ENCODE results near the gene ILKAP. TPM values are rescaled to one million over a fixed set of nuclear protein-coding genes. Genes with fewer than 3 reads are reported as not detected.
"Not testable (repeated sequence)": the region's sequence is repeated elsewhere in the genome, so short reads cannot be mapped to it uniquely, and the experiment has no call there.

The ILKAP gene
- total and polyA plus RNA-seq, 3 experiments from 2014 or later: 39.7 to 66.2 (median 61.9) TPM

DNA sequence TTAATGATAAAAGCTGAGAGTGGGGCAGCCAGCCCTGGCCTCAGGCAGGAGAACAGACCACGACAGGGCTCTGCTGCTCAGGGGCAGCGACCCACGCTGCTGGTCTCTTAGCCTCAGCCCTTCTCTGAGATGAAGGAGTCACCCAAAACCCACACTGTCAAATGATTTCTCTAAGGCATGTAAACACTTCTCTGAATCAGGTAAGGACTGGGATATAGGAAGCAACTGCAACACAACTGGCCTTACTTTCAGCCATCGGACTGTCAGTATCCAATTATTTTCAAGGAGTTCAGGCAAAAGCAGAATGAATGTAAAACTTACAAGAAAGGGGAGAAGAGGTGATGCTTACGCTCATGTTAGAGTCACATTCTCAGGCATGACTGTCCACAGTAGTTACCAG lies 22.9 kb downstream of the ILKAP start:
- Histone ChIP-seq H3K9me3 (ENCODE audit: low read length) (no peaks in the 10 kb centered on the region), H3K4me1 (ENCODE audit: insufficient read depth, low read length) (no peaks in the 10 kb centered on the region), H3K4me3 (ENCODE audit: low read length) (no peak overlapping the region), H3K27me3 (ENCODE audit: insufficient read depth, low read length, poor library complexity, severe bottlenecking) (no peaks in the 10 kb centered on the region), H3K36me3 (ENCODE audit: insufficient read depth, low read length) (peaks cover 73% of the 10 kb centered on the region), H3K27ac (ENCODE audit: low read depth, low read length) (no peak overlapping the region)
- Mint-ChIP-seq H3K36me3 (peaks cover 34 to 92% (median 35%) of the 10 kb centered on the region in 3 donors), H3K9me3 (no peaks in the 10 kb centered on the region), H3K4me3 (no peak overlapping the region), H3K27me3 (no peaks in the 10 kb centered on the region), H3K27ac (no peak overlapping the region), H3K4me1 (peaks cover 11 to 20% (median 12%) of the 10 kb centered on the region in 3 donors)
- ChIA-PET POLR2A (no interaction called here), CTCF (no interaction called here)
- DNase-seq: no peak

DNA sequence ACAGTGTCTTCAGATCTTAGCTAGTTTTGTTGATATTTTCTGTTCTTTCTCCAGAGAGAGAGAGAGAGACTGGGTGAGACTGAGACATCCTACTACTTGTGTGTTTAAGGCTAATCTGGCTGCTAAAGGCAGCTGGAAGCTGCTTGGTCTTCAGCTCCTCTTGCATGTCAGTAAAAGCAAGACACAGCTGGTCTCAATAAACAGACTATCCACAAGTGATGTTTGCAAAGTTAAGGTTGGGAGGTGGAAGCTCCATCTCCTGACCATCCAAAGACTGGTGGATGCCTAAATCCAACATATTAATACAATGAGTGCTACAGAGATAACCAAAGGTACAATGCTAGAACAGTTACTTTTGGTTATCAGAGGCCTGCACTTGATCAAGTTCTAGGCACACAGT lies 26.9 kb downstream of the ILKAP start:
- H3K36me3 ChIP-seq (ENCODE audit: insufficient read depth, low read length): peaks cover 66% of the 10 kb centered on the region
- ChIA-PET POLR2A (interaction anchor here (0.6 kb wide), 2 partner anchors 23 to 41 kb away, joined by 3 to 6 read pairs; no protein-coding TSS in a partner anchor), CTCF (no interaction called here)
- Mint-ChIP-seq H3K27ac (peak overlapping the region in 1 of 8 donors; percentile 68), H3K36me3 (peaks cover 26 to 94% (median 34%) of the 10 kb centered on the region in 3 donors), H3K4me1 (no peaks in the 10 kb centered on the region), H3K4me3 (no peak overlapping the region), H3K9me3 (no peaks in the 10 kb centered on the region), H3K27me3 (no peaks in the 10 kb centered on the region)
- H3K4me1 ChIP-seq (ENCODE audit: insufficient read depth, low read length): no peaks in the 10 kb centered on the region
- no peak for DNase-seq
- H3K27me3 ChIP-seq (ENCODE audit: insufficient read depth, low read length, poor library complexity, severe bottlenecking): no peaks in the 10 kb centered on the region
- H3K4me3 ChIP-seq (ENCODE audit: low read length): no peak overlapping the region
- H3K27ac ChIP-seq (ENCODE audit: low read depth, low read length): no peak overlapping the region
- no peaks in the 10 kb centered on the region for H3K9me3 ChIP-seq (ENCODE audit: low read length)

DNA sequence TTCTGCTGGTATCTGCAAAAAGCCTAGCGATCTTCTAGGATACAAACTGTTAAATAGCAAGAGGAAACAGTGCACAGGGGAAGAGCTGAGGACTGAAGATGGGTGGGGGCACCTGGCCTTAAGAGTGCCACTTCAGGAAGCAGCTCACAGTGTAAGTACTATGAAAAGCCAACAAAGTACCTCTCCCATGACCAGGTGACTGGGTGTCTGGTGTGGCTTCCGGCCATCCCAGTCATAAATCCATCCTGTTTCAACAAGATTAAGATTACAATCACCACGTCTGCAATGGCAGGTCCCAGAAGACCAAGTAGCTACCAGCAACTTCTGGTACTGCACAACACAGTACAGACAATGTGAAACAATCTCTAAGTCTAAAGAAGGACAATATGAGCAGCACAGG lies 28.8 kb downstream of the ILKAP start:
- no peaks in the 10 kb centered on the region for H3K9me3 Mint-ChIP-seq
- peaks cover 20 to 90% (median 33%) of the 10 kb centered on the region in 3 donors for H3K36me3 Mint-ChIP-seq
- CTCF ChIA-PET: no interaction called here
- DNase-seq: no peak
- H3K4me3 Mint-ChIP-seq: no peak overlapping the region
- H3K4me1 Mint-ChIP-seq: no peaks in the 10 kb centered on the region
- Histone ChIP-seq H3K36me3 (ENCODE audit: insufficient read depth, low read length) (peaks cover 60% of the 10 kb centered on the region), H3K27me3 (ENCODE audit: insufficient read depth, low read length, poor library complexity, severe bottlenecking) (no peaks in the 10 kb centered on the region), H3K9me3 (ENCODE audit: low read length) (no peaks in the 10 kb centered on the region), H3K4me3 (ENCODE audit: low read length) (no peak overlapping the region), H3K27ac (ENCODE audit: low read depth, low read length) (no peak overlapping the region), H3K4me1 (ENCODE audit: insufficient read depth, low read length) (no peaks in the 10 kb centered on the region)
- H3K27ac Mint-ChIP-seq: no peak overlapping the region
- POLR2A ChIA-PET: no interaction called here
- no peaks in the 10 kb centered on the region for H3K27me3 Mint-ChIP-seq

DNA sequence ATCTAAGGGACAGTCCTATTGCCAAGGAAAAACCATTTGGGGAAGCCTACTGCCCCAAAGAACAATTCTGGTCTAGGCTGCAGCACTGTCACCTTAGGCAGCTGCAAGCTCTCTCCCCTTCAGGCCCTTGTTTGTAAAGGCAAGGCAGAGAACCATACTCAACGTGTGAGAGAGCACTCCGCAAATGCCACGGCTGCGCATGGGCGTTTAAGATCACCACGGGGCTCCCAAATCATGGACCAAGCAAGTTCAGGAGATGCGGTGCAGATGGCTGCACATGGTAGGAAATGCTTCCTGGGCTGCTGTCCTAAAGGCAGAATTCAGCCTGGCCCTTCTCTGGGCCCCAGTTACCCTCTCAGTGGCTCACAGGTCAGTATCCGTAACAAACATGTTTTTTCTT lies 29.2 kb downstream of the ILKAP start:
- Mint-ChIP-seq H3K27me3 (no peaks in the 10 kb centered on the region), H3K9me3 (no peaks in the 10 kb centered on the region), H3K4me1 (no peaks in the 10 kb centered on the region), H3K27ac (no peak overlapping the region), H3K4me3 (no peak overlapping the region), H3K36me3 (peaks cover 16 to 90% (median 33%) of the 10 kb centered on the region in 3 donors)
- Histone ChIP-seq H3K27me3 (ENCODE audit: insufficient read depth, low read length, poor library complexity, severe bottlenecking) (no peaks in the 10 kb centered on the region), H3K36me3 (ENCODE audit: insufficient read depth, low read length) (peaks cover 58% of the 10 kb centered on the region), H3K4me1 (ENCODE audit: insufficient read depth, low read length) (no peaks in the 10 kb centered on the region), H3K4me3 (ENCODE audit: low read length) (no peak overlapping the region), H3K27ac (ENCODE audit: low read depth, low read length) (no peak overlapping the region), H3K9me3 (ENCODE audit: low read length) (no peaks in the 10 kb centered on the region)
- CTCF ChIA-PET: no interaction called here
- POLR2A ChIA-PET: no interaction called here
- no peak for DNase-seq

DNA sequence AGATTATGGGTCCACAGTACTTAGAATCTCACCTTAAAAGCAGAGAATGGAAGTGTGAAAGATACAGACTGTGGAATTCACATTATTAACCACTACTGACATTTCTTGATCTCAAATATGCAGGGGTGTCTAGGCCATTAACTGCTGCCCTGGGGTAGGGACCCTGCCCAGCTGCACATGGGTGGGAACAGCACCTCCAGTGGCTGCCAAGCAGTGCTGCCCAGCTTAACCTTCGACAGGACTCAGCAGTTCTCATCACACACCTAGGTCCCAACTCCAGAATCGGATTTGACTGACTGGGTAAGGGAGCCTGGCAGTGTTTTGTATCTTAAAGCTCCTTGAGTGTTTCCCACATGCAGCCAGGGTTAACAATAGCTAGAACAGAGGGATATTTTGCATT lies 29.8 kb downstream of the ILKAP start:
- ChIA-PET CTCF (no interaction called here), POLR2A (no interaction called here)
- peaks cover 53% of the 10 kb centered on the region for H3K36me3 ChIP-seq (ENCODE audit: insufficient read depth, low read length)
- Mint-ChIP-seq H3K27me3 (no peaks in the 10 kb centered on the region), H3K4me3 (no peak overlapping the region), H3K36me3 (peaks cover 12 to 90% (median 29%) of the 10 kb centered on the region in 3 donors), H3K4me1 (no peaks in the 10 kb centered on the region), H3K9me3 (no peaks in the 10 kb centered on the region), H3K27ac (no peak overlapping the region)
- H3K4me3 ChIP-seq (ENCODE audit: low read length): no peak overlapping the region
- H3K4me1 ChIP-seq (ENCODE audit: insufficient read depth, low read length): no peaks in the 10 kb centered on the region
- no peaks in the 10 kb centered on the region for H3K9me3 ChIP-seq (ENCODE audit: low read length)
- no peak overlapping the region for H3K27ac ChIP-seq (ENCODE audit: low read depth, low read length)
- no peak for DNase-seq
- H3K27me3 ChIP-seq (ENCODE audit: insufficient read depth, low read length, poor library complexity, severe bottlenecking): no peaks in the 10 kb centered on the region

DNA sequence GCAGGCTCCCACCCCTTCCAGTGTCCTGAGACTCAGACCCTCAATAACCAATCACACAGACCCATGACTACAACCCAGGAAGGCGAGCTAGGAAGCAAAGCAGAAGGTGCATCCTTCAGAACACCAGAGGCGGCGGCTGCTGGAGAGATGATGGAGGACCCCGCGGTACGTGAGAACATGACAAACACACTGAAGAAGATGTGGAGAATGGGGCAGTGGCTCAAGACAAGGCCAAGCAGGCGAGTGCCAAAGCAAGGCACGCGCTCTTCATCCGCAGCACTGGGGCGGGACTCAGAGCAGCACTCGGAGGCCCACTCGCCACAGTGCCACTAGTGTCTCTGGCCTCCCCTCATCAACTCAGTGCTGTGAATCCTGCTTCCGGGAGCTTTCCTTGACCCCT lies 31.1 kb downstream of the ILKAP start:
- peaks cover 50% of the 10 kb centered on the region for H3K36me3 ChIP-seq (ENCODE audit: insufficient read depth, low read length)
- no peak for DNase-seq
- H3K27me3 ChIP-seq (ENCODE audit: insufficient read depth, low read length, poor library complexity, severe bottlenecking): no peaks in the 10 kb centered on the region
- ChIA-PET POLR2A (no interaction called here), CTCF (no interaction called here)
- no peak overlapping the region for H3K4me3 ChIP-seq (ENCODE audit: low read length)
- no peaks in the 10 kb centered on the region for H3K4me1 ChIP-seq (ENCODE audit: insufficient read depth, low read length)
- Mint-ChIP-seq H3K36me3 (peaks cover 12 to 92% (median 24%) of the 10 kb centered on the region in 3 donors), H3K27me3 (no peaks in the 10 kb centered on the region), H3K4me1 (no peaks in the 10 kb centered on the region), H3K9me3 (no peaks in the 10 kb centered on the region), H3K27ac (peak overlapping the region in 1 of 8 donors; percentile 69), H3K4me3 (no peak overlapping the region)
- H3K27ac ChIP-seq (ENCODE audit: low read depth, low read length): no peak overlapping the region
- H3K9me3 ChIP-seq (ENCODE audit: low read length): no peaks in the 10 kb centered on the region

DNA sequence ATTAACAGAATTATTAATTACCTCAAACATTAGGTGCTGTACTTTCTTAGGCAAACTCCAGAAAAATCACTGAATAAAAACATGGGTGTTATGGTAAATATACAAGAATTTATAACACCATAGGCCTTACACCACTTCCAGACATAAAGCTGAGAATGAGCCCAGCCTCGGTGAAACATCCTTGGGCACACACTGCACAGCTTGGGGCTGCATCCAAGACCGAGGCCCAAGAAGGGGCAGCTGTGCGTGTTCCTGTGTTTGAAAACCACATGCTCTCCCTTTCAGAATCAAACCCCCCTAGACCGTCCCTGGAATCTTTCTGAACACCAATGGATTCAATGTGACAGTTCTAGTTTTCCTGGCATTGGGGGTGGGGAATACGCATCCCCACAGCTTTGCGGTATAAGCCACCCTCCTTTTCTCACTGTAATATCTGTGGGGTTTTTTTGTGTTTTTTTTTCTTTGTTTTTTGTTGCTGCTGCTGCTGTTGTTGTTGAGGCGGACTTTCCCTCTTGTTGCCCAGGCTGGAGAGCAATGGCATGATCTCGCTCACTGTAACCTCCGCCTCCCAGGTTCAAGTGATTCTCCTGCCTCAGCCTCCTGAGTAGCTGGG lies 31.8 kb downstream of the ILKAP start:
- Histone ChIP-seq H3K4me3 (ENCODE audit: low read length) (no peak overlapping the region), H3K4me1 (ENCODE audit: insufficient read depth, low read length) (no peaks in the 10 kb centered on the region), H3K36me3 (ENCODE audit: insufficient read depth, low read length) (peaks cover 47% of the 10 kb centered on the region), H3K27me3 (ENCODE audit: insufficient read depth, low read length, poor library complexity, severe bottlenecking) (no peaks in the 10 kb centered on the region), H3K9me3 (ENCODE audit: low read length) (no peaks in the 10 kb centered on the region), H3K27ac (ENCODE audit: low read depth, low read length) (no peak overlapping the region)
- Mint-ChIP-seq H3K36me3 (peaks cover 8 to 88% (median 19%) of the 10 kb centered on the region in 3 donors), H3K27me3 (no peaks in the 10 kb centered on the region), H3K27ac (peak overlapping the region in 2 of 8 donors; percentile 60 to 69), H3K4me3 (no peak overlapping the region), H3K9me3 (no peaks in the 10 kb centered on the region), H3K4me1 (no peaks in the 10 kb centered on the region)
- POLR2A ChIA-PET: no interaction called here
- DNase-seq: no peak
- CTCF ChIA-PET: no interaction called here

DNA sequence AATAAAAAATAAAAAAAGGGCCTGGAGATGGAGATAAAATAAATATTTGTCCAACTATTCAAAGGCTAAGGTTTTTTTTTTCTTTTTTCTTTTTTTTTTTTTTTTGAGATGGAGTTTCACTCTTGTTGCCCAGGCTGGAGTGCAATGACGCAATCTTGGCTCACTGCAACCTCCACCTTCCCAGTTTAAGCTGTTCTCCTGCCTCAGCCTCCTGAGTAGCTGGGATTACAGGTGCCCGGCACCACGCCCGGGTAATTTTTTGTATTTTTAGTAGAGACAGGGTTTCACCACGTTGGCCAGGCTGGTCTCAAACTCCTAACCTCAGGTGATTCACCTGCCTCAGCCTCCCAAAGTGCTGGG lies 32.4 kb downstream of the ILKAP start:
- H3K9me3 Mint-ChIP-seq; H3K27ac ChIP-seq (ENCODE audit: low read depth, low read length); H3K27me3 Mint-ChIP-seq; H3K9me3 ChIP-seq (ENCODE audit: low read length); H3K4me1 Mint-ChIP-seq; H3K27ac Mint-ChIP-seq; H3K4me1 ChIP-seq (ENCODE audit: insufficient read depth, low read length); DNase-seq; H3K27me3 ChIP-seq (ENCODE audit: insufficient read depth, low read length, poor library complexity, severe bottlenecking); H3K4me3 ChIP-seq (ENCODE audit: low read length); POLR2A ChIA-PET; H3K4me3 Mint-ChIP-seq; CTCF ChIA-PET: not testable (repeated sequence)
- H3K36me3 ChIP-seq (ENCODE audit: insufficient read depth, low read length): peaks cover 43% of the 10 kb centered on the region
- H3K36me3 Mint-ChIP-seq: peaks cover 8 to 84% (median 16%) of the 10 kb centered on the region in 3 donors
